AG04450 (cell line): ENCODE data around the gene PRKCZ. TPM values are rescaled to one million over a fixed set of nuclear protein-coding genes. Genes with fewer than 3 reads are reported as not detected.

Experiments
- CTCF ChIA-PET: fragments of 300-600, 350-600 bp; formaldehyde crosslinking; extraction: SDS; loops from one replicate; lab custom pipeline; 2022; ENCODE audit warnings: antibody characterized with exemption, inconsistent platforms; lab: Charles Lee
- POLR2A ChIA-PET: fragments of 350-600 bp; formaldehyde crosslinking; extraction: SDS; loops from one replicate; lab custom pipeline; 2021; ENCODE audit warnings: antibody characterized with exemption, inconsistent platforms; lab: Yijun Ruan, JAX
- DNase-seq: peaks from one replicate; pipeline ENCODE4 v3.0.0-alpha.2; 2011; ENCODE audit warnings: low read depth, low spot score
- H3K27ac ChIP-seq: one replicate; pipeline ENCODE4 v1.5.1; 2012; ENCODE audit warnings: low read depth, low read length, control low read depth
- H3K27me3 ChIP-seq: one replicate; pipeline ENCODE4 v1.6.0; 2012; ENCODE audit warnings: low read length; ENCODE audit not compliant: control insufficient read depth, insufficient read depth
- H3K4me3 ChIP-seq: 2 replicates; pipeline ENCODE4 v1.5.1; 2011; ENCODE audit warnings: mild to moderate bottlenecking, low read depth, low read length, control low read depth
- H3K9me3 ChIP-seq: 2 replicates; pipeline ENCODE4 v1.5.1; 2012; ENCODE audit warnings: low read length; ENCODE audit not compliant: control insufficient read depth, insufficient read depth
- polyA plus RNA-seq: library from polyadenylated mRNA; depleted of rRNA; stranded (reverse); fragments of >200 nt; gene quantifications from 2 replicates; pipeline ENCODE4 v1.2.3, GENCODE V29; 2011
- TF ChIP-seq, protein P1 (sequence below): IDR thresholded peaks from 2 replicates; pipeline ENCODE4 v1.5.1; 2011; ENCODE audit warnings: low read depth, low read length, control low read depth, inconsistent platforms

The PRKCZ gene
- polyA plus RNA-seq, 1 experiment = 3.0 TPM

DNA sequence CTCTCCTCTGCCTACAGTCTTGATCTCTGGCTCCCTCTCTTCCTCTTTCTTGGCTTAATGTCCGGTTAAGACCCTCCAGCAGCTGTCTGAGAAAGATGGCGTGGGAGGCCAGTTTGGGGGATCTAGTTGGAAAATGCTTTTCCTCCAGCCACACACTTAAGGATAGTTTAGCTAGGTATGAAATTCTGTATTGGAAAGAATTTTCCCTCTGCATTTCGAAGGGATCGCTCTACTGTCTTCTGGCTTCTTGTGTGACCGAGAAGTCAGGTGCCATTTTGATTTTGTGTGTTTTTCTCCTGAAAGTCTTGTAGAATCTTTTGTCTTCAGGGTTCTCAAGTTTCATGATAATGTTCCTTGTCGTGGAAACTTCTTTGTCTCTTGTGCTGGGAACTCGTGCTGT, 28.0 kb downstream of the PRKCZ start:
- DNase-seq = no peak
- peaks cover 58% of the 10 kb centered on the region for H3K9me3 ChIP-seq
- H3K27ac ChIP-seq = no peak overlapping the region
- ChIA-PET CTCF (no interaction called here), POLR2A (no interaction called here)
- TF ChIP-seq, protein P1, sequence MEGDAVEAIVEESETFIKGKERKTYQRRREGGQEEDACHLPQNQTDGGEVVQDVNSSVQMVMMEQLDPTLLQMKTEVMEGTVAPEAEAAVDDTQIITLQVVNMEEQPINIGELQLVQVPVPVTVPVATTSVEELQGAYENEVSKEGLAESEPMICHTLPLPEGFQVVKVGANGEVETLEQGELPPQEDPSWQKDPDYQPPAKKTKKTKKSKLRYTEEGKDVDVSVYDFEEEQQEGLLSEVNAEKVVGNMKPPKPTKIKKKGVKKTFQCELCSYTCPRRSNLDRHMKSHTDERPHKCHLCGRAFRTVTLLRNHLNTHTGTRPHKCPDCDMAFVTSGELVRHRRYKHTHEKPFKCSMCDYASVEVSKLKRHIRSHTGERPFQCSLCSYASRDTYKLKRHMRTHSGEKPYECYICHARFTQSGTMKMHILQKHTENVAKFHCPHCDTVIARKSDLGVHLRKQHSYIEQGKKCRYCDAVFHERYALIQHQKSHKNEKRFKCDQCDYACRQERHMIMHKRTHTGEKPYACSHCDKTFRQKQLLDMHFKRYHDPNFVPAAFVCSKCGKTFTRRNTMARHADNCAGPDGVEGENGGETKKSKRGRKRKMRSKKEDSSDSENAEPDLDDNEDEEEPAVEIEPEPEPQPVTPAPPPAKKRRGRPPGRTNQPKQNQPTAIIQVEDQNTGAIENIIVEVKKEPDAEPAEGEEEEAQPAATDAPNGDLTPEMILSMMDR = no peak
- H3K4me3 ChIP-seq = no peak overlapping the region
- peaks cover 11% of the 10 kb centered on the region for H3K27me3 ChIP-seq

DNA sequence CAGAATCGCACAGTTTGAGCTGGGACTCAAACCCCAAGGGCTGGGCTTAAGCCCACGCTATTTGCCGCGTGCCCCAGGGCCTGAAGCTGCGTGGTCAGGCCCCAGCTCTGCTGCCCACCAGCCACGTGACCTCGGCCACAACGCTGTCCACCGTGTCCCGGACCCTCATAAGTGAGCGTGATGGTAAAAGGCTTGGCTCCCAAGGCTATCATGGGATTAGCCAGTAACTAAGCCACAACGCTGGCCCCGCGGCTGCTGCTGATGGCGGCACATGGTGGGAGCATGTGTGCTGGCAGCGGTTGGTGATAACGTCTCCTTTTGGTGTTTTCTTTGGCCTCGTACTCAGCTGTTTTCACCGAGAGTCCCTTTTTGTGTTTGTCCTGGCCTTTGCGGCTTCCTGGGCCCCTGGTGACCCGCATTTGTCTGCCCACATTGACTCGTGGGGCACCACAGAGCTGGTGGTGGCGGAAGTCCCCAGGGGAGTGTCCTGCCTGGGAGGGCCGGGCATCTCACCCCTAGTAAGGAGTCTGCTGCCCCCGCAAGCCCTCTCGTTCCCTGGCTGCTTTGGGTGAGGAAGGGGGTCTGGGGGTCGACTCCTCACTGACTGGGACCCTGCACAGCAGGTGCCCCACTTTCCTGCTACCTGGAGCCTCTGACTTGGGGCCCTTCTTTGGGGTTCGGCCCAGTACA, 29.3 kb downstream of the PRKCZ start:
- no peak for DNase-seq
- ChIA-PET CTCF (interaction anchor here (0.7 to 1.8 kb wide), 2 partner anchors 11 to 95 kb away, joined by 3 to 4 read pairs; no protein-coding TSS in a partner anchor), POLR2A (no interaction called here)
- H3K4me3 ChIP-seq = no peak overlapping the region
- H3K27me3 ChIP-seq = peaks cover 7% of the 10 kb centered on the region
- H3K27ac ChIP-seq = no peak overlapping the region
- TF ChIP-seq, protein P1 = no peak
- H3K9me3 ChIP-seq = peaks cover 58% of the 10 kb centered on the region

DNA sequence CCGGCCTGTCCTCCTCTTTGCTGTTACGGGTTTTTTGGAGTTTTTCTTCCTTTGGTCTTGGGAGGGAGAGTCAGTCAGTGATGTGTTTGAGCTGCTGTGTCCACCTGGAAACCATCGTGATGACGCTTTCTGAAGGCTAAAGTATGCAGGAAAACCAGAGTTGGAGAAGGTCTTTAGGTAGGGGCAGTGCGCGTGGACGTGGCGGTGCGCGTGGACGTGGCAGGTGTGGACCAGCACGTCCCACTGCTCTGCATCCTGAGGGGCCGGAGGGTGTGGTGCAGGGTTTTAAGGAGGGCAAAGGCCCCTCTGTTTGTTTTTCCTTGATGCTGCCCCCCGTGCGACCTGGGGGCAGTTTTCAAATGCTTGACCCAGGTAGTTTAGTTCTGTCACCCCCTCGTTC, 29.9 kb downstream of the PRKCZ start:
- no peak overlapping the region for H3K4me3 ChIP-seq
- TF ChIP-seq, protein P1 = no peak
- no peak overlapping the region for H3K27ac ChIP-seq
- peaks cover 3% of the 10 kb centered on the region for H3K27me3 ChIP-seq
- CTCF ChIA-PET = interaction anchor here (1.8 kb wide), 1 partner anchor 94 kb away, joined by 4 read pairs; no protein-coding TSS in a partner anchor
- no peak for DNase-seq
- POLR2A ChIA-PET = no interaction called here
- H3K9me3 ChIP-seq = peaks cover 58% of the 10 kb centered on the region

DNA sequence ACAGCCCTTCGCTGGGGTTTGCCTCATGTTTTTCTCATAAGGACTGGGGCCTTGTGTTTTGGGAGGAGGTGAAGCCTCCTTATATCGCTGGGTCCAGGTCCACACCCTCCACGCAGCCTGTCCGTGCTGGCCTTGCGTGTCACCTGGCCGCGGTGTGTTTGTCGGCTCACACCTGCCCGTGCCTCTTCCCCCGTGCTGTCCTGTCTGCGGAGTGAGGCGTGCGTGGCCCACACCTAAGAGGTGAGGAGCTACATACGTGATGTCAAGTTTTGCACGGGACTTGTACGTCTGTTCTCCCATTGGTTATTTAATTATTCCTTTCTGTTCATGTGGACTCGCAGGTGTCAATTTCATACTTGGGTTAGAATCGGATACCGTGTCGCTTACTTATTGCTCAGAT, 30.7 kb downstream of the PRKCZ start:
- ChIA-PET POLR2A (no interaction called here), CTCF (interaction anchor here (0.8 to 1.8 kb wide), 3 partner anchors 34 to 94 kb away, joined by 4 to 5 read pairs (median 4); no protein-coding TSS in a partner anchor)
- TF ChIP-seq, protein P1 = no peak
- DNase-seq = no peak
- Histone ChIP-seq H3K27me3 (peaks cover 3% of the 10 kb centered on the region), H3K4me3 (no peak overlapping the region), H3K27ac (no peak overlapping the region), H3K9me3 (peaks cover 58% of the 10 kb centered on the region)

DNA sequence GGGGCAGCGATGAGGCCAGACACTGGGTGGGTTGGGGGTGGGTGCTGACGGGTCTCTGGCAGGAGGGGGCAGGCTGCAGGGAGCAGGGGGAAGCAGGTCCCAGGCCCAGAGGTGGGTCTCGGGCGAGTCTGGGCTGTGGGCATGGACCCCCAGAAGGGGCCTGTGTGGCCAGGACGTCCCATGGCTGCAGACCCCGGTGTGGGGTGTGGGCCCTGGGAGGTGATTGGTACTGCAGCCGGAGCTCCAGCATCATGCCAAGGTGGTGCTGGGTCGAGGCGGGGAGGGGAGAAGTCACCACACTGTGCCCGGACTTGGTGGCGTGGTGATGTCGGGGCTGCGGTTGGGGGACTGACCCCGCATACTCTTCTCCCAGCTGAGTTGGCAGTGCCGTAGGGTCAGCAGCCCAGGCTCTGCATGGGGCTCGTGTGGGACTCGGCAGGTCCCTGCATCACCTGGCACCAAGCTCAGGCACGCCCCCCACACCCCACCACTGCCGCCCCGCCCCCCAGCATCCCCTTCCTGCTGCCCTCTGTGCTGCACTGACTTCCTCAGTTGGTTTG, 31.2 kb downstream of the PRKCZ start:
- Histone ChIP-seq H3K9me3 (peaks cover 54% of the 10 kb centered on the region), H3K4me3 (no peak overlapping the region), H3K27ac (no peak overlapping the region), H3K27me3 (peaks cover 3% of the 10 kb centered on the region)
- TF ChIP-seq, protein P1 = no peak
- ChIA-PET POLR2A (no interaction called here), CTCF (interaction anchor here (0.8 to 1.2 kb wide), 2 partner anchors 34 to 37 kb away, joined by 4 to 5 read pairs; no protein-coding TSS in a partner anchor)
- no peak for DNase-seq
